Midbrain (tissue), 1 donor: ENCODE data around the gene C1QBP.
"Not testable (repeated sequence)": the region's sequence is repeated elsewhere in the genome, so short reads cannot be mapped to it uniquely, and the experiment has no call there.

Experiments used
- DNase-seq: peaks from one replicate; lab custom pipeline; 2025; lab: John Stamatoyannopoulos, UW

The C1QBP gene

DNA sequence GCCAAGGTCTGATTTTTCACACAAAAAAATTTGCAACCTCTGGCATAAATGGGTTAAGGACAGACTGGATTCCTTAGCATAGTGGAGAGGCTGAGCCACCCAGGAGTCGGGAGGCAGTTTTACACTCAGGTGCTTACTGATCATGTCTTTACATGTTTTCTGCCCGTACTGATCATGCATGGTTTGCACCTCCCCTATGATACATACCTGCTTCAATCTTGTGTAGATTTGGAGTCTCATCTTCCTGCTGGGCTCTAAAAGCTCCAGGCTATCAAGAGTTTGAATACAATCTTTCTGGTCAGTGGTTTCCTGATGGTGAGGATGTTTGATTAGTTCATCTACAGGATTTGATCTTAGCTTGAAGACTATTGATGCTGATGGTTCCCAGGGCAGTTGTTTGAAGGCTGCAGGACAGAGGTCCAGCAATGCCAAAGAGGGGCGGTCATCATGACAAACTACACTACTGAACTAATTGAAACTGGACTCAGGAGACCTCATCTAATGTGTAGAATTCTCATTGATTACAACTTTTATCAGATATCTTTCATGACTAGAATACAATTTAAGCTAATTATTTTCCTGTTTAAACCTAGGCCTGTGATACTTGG is 6.9 kb downstream of the C1QBP start:
- DNase-seq = no peak

DNA sequence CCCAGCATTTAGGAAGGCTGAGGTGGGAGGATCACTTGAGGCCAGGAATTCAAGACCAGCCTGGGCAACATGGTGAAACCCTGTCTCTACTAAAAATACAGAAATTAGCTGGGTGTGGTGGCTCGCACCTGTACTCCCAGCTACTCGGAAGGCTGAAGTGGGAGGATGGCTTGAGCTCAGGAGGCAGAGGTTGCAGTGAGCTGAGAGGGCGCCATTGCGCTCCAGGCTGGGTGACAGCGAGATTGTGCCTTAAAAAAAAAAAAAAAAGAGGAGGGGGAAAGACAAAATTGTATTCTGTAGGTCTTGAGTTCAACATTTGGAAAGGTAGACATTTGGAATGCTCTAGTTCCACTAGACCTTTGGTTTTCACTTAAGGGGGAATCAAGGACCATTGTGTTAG is 7.7 kb downstream of the C1QBP start:
- DNase-seq = not testable (repeated sequence)

DNA sequence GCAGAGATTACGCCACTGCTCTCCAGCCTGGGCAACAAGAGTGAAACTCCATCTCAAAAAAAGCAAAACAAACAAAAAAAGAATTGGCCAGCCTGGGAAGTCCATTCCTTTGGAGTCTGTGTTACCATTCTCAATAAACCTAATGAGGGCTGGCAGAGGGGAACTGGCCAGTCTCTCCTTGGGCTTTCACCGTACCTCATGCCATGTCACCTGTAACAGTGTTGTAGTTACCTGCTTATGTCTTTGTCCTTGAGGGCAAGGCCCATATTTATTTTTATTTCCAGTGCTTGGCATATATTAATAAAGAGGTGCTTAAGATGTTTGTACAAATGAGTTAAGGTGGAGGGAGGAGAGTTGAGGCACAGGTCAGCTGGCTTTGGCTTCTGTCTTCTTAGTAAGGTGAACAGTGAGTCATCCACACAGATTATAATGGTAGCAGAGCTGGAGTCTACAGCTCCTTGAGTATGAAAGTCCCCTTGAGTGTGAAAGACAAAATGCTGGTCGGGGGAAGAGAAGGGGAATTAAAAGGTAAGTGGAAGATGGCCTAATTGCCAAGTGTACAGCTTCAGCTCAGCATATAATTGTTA is 8.4 kb downstream of the C1QBP start:
- no peak for DNase-seq

DNA sequence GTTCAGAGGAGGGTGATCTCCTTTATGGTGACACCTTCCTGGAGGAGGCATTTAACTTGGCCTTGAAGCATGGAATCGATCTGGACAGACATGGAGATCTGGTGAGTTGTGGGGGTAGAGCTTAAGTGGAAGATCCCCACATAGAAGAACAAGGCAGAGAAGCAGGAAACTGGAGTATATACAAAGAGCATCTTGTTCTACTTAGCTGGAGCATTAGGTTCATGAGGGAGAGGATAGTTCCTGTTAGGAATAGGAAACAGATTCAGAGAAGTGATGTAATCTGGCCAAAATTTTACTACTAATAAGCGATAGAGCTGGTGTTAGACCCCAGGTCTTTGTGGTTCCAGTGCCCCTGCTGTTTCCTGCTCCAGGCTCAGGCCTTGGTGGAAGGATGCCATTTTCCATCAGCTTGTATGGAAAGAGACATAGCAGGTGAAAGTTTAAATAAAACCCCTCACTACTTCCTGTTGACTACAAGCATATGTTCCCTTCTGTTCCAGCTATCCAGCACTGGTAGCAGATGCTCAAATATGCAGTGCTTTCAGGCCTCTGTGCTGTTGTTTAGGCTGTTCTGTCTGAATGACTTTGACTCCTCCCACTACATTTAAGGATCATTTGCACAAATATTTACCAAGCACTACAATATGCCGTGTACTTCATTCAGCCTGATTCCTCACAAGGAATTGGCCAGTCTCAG is 9.6 kb downstream of the C1QBP start:
- DNase-seq = no peak

DNA sequence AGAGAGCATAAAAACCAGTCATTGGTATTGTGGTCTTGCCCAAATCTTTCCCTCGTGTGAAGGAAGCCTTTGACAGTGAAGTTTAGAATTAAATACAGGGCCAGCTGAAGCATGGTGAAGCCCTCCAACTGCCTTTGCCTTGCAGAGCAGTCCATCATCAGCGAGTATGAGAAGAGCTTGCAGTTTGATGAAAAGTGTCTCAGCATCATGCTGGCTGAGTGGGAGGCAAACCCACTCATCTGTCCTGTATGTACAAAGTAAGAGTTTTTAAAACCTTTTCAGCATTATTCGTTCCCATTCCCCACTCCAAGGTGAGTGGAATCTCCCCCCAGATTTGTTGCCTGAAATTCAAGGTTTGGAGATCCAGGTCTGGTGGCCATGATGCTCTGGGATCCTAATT is 13.1 kb downstream of the C1QBP start:
- no peak for DNase-seq

DNA sequence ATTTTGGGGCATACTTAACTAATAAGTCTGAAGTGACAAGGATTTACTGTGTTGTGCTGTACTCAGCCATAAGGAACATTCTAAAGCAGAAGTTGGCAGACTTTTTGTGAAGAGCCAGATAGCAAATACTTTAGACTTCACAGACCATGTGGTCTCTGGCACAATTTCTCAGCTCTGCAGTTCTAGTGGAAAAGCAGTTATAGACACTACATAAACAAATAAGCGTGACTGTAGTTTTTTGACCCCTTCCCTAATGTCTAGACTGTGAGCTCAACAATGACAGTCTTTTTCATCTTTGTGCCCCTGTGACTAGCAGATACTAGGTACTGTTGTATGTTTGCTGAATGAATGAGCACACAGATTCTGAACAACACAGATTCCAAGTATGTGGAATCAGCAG is 14.0 kb downstream of the C1QBP start:
- DNase-seq = no peak

DNA sequence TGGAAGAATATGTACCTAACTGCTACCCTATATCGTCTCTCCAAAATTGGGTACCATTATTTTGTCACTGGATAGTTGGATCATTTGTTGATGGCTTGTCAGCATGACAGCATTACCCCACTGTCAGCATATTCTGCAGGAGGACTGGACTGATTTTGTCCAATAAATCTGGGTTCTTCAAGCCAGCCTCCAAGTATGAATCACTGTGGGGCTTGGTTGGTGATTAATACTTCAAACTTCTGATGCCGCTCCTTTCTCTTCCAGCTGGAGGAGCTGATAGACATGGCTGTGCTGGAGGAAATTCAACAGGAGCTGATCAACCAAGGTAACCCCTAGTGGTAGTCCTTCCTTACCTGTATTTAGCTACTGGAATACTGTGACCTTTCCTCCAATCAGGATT is 16.4 kb downstream of the C1QBP start:
- DNase-seq = no peak

DNA sequence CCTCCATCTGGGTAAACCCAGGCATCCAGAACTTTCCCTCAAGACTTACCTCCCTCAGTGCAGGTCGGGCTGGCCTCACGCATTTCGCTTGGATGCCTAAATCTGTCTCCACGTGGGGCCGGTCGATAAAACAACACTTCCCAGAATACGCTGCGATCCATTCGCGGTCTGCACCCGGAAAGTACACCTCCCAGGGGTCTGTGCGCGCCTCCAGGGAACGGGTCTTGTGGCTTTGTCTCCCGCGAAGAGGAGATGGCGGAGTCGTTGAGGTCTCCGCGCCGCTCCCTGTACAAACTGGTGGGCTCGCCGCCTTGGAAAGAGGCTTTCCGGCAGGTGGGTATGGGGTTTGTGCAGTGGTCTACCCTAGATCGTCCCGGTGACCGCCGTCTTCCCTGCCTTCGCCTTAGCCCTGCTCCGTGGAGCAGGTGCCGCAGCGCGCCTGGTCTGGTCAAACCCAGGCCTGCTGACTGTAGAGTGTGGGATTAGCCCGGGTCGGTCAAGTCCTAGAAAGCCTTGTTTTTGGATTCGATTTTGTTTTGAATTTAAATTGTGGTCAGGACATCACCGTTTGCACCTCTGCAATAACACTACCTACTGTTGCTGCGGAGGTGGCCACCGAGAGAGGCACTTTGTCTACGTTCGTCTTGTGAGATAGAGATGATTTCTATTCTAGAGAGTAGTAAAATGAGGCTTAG is 18.8 kb downstream of the C1QBP start, which contains the start of gene RPAIN:
TSS of gene RPAIN (plus strand) at position 224 of the 695 bp plus-strand sequence. CDS start at position 253, 29 bp downstream.
- DNase-seq = peak; percentile 97

DNA sequence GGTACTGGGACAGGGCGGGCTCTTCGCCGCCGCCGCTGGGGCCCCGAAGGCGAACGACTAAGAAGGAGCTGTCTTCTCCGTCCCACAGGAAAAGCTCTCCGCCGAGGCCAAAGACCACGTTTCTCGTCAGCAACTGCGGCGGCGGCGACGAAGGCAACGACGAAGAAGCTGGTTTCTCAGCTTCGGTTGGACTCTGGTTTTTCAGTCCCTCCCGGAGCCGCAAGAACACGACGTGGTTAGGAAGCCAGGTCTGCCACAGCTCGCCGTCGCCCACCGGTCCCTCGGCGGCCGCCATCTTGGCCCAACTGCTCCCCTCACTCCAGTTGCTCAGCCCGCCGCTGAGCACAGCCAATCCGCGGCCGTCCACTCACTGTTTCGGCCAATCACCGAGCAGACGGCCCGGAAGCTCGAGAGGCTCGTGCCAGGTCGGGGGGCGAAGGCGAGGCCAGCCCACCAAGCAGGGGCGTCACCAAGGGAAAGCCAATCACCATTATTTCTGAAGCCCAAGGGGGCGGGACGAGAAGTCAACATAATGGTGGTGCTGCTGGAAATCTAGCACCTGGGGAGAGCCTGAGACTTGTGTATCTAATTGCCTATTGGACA is 19.5 kb downstream of the C1QBP start, which contains the start of gene NUP88:
TSS of gene NUP88 (minus strand) at position 307 of the 603 bp plus-strand sequence. CDS start at position 295, 12 bp downstream.
- peak; percentile 98 for DNase-seq

DNA sequence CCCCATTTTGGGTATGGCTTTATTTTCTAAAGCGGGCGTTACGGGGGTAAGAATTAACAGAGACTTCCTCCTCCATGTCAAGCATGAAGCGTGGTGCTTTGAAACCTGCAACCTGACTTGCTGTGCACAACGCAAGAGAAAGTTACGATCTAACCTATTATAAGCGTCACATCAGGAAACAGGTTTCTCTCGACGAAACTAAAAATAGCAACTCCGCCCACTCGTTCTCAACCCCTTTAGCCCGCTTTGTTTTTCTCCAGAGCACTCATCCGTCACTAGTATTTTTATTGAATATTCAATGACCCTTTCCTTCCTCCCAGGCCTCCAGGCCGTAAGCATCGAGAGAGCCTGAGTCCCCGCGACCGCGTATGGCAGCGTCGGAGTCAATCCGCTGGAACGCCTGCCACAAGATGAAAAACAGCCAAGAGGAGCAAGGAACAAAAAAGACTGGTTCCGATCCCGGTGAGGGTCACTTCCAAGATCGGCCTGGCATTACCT is 20.0 kb downstream of the C1QBP start:
- no peak for DNase-seq

DNA sequence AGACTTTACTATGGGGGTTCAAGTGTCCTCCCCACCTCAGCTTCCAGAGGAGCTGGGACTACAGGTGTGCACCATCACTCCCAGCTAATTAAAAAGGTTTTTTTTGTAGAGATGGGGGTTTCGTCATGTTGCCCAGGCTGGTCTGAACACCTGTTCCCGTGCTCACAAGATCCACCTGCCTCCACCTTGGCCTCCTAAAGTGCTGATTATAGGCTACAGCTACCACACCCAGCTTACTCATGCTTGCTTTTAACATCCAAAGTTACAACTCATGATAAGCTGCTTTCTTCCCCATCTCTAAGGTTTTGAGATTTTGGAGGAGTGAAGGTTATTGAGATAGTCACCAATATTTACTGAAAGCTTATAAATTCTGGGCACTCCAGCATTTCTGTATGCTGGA is 22.1 kb downstream of the C1QBP start:
- DNase-seq = no peak

DNA sequence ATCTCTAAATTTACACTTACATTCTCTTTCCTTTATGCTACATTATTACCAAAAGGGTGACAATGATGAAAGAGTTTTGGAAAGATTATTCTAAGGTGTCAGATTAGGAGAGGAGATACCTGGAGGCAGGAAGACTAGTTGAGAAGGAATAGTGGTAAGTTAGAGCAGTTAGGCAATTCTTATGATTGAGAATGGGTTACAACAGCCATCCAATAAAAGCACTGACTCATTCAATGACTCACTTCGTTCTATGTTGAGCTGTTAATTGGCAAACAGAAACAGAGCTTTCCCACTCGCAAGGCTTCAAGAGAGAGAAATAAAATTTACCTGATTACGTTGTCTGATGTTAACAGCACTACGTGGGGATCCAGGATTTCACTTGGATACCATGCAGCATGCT is 25.3 kb downstream of the C1QBP start:
- DNase-seq = no peak

DNA sequence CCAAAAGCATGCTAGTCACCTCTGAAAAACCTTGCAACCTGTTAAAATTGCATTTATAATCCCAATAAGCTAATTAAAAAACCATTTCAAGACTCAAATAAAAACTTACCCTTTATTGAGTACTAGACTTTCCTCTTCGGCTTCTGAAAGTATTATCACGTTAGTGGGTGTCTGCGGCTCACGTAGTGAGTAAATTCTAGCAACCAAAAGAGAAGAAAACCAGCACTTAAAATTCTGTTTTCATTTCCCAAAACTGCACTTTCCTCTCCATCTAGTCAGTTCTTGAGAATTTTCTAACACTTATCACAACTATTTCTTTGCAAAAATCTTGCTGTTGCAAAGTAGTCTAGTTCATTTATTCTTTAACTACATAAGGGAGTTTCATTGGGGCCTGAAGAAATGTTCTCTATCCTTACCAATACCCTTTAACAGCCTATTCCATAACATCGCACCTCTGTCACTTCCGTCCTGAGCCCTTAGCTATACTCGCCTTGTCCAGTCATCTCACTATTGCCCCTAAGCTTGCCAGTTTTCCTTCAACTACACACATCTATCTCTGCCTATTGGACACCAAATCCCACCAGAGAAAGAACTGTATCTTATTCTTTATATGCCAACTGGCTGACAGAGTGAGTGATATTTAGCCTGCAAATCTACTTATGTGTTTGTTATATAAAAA is 28.2 kb downstream of the C1QBP start:
- no peak for DNase-seq

DNA sequence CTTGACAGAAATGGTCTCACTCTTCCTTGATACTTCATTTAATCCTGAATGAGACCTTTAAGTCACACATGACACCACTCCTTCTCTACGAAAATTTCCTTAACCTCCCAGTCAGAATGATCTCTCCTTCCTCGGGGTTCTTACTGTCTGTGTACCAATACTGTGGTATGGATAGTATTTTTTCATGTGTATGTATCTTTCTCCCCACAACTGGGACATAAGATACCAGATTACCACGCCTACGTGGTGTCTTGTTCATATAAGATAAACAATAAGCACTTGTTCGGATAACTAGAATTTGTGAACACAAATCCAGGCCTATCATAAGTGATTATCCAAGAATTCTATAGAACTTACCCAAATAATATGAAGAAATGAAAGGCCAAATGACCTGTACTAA is 30.8 kb downstream of the C1QBP start:
- DNase-seq = no peak

DNA sequence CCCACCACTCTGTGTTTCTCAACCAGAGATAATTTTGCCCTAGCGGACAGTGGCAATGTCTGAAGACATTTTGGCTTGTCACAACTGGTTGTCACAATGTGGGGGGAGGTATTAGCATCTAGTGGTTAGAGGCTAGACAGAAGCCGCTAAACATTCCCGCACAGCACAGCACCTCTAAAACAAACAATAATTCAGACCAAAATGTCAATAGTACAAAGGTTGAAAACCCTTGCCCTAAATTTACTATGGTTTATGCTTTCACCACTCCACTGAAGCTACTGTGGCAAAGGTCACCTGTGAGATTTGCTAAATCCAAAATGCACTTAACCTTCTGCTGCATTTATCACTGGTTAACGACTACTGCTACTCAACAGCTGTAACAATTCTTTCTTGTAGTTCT is 33.6 kb downstream of the C1QBP start:
- no peak for DNase-seq

DNA sequence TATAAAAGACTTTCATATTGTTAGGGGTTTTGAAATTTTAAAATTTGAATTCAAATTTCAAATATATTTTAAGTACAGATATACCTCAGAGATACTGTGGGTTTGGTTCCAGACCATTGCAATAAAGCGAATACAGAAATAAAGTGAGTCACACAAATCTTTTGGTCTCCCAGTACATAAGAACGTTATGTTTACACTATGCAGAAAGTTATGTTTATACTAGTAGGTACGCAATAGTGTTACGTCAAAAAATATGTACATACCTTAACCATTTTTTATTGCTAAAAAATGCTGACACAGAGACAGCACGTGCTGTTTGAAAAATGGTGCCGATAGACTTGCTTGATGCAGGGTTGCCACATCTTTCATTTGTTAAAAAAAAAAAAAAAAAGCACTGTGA is 39.2 kb downstream of the C1QBP start:
- DNase-seq = no peak

DNA sequence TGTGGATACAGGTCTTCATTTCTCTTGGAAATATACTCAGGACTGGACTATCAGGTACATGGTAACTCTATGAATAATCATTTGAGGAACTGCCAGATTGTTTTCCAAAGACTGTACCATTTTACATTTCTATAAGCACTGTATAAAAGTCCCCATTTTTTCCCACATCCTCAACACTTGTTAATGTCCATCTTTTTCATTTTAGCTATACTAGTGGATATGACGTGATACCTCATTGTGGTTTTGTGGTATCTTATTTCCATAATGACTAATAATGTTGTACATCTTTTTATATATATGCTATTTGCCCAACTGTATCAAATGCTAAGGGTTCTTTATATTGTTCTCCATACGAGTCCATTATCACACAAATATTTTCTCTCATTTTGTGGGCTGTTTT is 42.3 kb downstream of the C1QBP start:
- no peak for DNase-seq

DNA sequence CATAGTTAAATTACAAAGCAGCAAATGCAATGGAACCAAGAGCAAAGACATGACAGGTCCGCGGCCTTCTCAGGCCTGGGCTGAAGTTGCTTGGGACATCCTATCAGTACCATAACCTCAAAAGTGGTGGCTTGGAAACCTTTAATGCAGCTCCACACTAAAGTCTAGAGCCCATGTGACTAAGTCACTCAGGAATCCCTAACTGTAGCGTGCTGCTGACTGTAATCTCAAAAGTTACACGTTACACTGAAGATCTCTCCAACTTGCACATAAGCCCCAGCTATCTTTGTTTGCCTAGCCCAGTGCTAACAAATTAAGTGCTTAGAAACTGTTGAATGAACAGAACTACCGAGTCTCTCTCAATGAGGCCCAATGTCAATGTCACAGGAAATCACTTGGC is 47.3 kb downstream of the C1QBP start:
- no peak for DNase-seq
